Cardiac muscle cell (in vitro differentiated cells and primary cell): ENCODE data around the gene RSPH6A. TPM values are rescaled to one million over a fixed set of nuclear protein-coding genes. Genes with fewer than 3 reads are reported as not detected.

Experiments used
- DNase-seq, 2 donors: peaks; one replicate each; pipeline versions ENCODE4 v3.0.0 to v3.0.0-alpha.2; 2010 to 2017; ENCODE audit warnings: low read depth in 1 of 2, low spot score in 1 of 2
- H3K27ac ChIP-seq: fragments of 200-600 bp; sonication (generic); 2 replicates; pipeline ENCODE4 v1.5.1; 2016
- H3K27me3 ChIP-seq: fragments of 200-600 bp; sonication (generic); 2 replicates; pipeline ENCODE4 v1.6.0; 2016; ENCODE audit warnings: control low read depth
- H3K36me3 ChIP-seq: fragments of 200-600 bp; sonication (generic); 2 replicates; pipeline ENCODE4 v1.5.1; 2016; ENCODE audit warnings: control low read depth
- H3K4me1 ChIP-seq: fragments of 200-600 bp; sonication (generic); 2 replicates; pipeline ENCODE4 v1.8.1; 2017; ENCODE audit warnings: low read depth, mild to moderate bottlenecking, mixed run types
- H3K4me3 ChIP-seq: fragments of 200-600 bp; sonication (generic); 2 replicates; pipeline ENCODE4 v1.5.1; 2016; ENCODE audit warnings: mild to moderate bottlenecking
- H3K9me3 ChIP-seq: fragments of 200-600 bp; sonication (generic); 2 replicates; pipeline ENCODE4 v1.5.1; 2017; ENCODE audit warnings: low read depth, mild to moderate bottlenecking, control low read depth
- polyA plus RNA-seq: library from polyadenylated mRNA; unstranded; fragments of >200 nt; fragmentation: Nextera tagmentation; extraction: Ambion mirVana; gene quantifications from 2 replicates; pipeline ENCODE4 v1.2.1, GENCODE V29; 2016
- total RNA-seq: library from RNA; depleted of rRNA; stranded (reverse); fragments of >200 nt; gene quantifications from 2 replicates; pipeline ENCODE4 v1.2.3, GENCODE V29; 2016
- TF ChIP-seq, protein P1 (sequence below): IDR thresholded peaks from 2 replicates; pipeline ENCODE4 v1.5.1; 2012; ENCODE audit warnings: low read depth, mild to moderate bottlenecking, low read length

RSPH6A gene
- 0.07 and 0.27 TPM in 2 replicates for total RNA-seq
- 0.45 TPM in 1 of 2 replicates, not detected in the other for polyA plus RNA-seq

DNA sequence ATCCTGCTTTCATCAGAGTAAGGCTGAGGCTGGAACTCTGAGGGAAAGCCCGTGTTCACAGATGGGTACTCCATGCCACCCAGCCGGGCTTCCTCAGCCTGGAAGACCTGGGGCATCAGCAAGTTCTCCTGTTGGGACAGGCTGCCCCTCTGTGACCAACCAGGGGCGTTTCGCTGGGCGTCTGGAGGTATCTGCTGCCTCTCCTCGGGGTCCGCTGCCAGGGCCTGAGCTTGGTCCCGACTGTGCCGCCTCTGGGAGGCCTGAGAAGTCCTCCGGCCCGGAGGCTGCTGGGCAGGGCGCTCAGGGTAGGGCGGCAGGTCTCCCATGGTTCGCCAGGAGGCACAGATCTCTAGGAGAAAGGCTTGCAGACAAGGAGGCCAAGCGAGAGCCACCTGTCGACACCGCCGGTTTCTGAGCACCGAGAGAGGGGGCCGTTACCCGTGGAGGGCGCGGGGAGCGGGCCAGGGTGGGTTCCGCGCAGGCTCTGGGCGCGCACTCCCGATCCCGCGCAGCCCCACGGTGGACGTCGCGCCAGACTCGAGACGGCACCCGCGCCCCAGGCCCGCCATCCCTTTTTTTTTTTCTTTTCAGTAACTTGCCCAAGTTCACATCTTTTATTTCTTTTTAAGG is at the start of gene RSPH6A:
TSS of gene RSPH6A (minus strand) at position 458 of the 630 bp plus-strand sequence. CDS start at position 326, 132 bp downstream.
- H3K4me3 ChIP-seq, result peak within 1 kb of the TSS; percentile 54
- peak in 1 of 2 donors; percentile 33 for DNase-seq
- no peaks in the 10 kb centered on the region for H3K36me3 ChIP-seq
- H3K27ac ChIP-seq, result peak within 1 kb of the TSS; percentile 74
- no peaks in the 10 kb centered on the region for H3K9me3 ChIP-seq
- TF ChIP-seq, protein P1, sequence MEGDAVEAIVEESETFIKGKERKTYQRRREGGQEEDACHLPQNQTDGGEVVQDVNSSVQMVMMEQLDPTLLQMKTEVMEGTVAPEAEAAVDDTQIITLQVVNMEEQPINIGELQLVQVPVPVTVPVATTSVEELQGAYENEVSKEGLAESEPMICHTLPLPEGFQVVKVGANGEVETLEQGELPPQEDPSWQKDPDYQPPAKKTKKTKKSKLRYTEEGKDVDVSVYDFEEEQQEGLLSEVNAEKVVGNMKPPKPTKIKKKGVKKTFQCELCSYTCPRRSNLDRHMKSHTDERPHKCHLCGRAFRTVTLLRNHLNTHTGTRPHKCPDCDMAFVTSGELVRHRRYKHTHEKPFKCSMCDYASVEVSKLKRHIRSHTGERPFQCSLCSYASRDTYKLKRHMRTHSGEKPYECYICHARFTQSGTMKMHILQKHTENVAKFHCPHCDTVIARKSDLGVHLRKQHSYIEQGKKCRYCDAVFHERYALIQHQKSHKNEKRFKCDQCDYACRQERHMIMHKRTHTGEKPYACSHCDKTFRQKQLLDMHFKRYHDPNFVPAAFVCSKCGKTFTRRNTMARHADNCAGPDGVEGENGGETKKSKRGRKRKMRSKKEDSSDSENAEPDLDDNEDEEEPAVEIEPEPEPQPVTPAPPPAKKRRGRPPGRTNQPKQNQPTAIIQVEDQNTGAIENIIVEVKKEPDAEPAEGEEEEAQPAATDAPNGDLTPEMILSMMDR, result no peak
- peaks cover 20% of the 10 kb centered on the region for H3K4me1 ChIP-seq
- H3K27me3 ChIP-seq, result no peaks in the 10 kb centered on the region

DNA sequence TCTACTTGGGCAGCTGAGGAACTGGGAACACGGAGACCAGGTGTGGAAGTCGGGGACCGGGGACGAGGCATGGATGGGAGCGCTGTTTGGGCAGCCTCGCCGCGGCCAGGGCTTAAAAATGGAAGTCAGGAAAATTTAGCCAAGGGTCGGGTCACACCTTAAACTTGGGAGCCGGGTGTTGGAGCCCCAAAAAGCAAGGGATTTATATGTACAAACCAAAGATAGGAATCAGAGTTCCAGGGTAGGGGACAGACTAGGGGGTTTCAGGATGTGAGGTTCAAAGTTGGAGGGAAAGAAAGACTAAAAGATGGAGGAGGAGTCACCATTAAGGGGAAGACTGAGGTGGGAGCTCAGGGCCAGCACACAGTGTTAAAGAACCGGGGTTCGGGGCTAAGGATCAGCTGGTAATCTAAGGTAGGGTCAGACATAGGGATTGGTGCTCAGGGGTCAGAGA is 49.5 kb upstream of the RSPH6A start:
- TF ChIP-seq, protein P1, result no peak
- Histone ChIP-seq H3K27me3 (no peaks in the 10 kb centered on the region), H3K36me3 (no peaks in the 10 kb centered on the region), H3K27ac (no peak overlapping the region), H3K9me3 (no peaks in the 10 kb centered on the region), H3K4me3 (peak overlapping the region; percentile 31), H3K4me1 (no peaks in the 10 kb centered on the region)
- no peak for DNase-seq

DNA sequence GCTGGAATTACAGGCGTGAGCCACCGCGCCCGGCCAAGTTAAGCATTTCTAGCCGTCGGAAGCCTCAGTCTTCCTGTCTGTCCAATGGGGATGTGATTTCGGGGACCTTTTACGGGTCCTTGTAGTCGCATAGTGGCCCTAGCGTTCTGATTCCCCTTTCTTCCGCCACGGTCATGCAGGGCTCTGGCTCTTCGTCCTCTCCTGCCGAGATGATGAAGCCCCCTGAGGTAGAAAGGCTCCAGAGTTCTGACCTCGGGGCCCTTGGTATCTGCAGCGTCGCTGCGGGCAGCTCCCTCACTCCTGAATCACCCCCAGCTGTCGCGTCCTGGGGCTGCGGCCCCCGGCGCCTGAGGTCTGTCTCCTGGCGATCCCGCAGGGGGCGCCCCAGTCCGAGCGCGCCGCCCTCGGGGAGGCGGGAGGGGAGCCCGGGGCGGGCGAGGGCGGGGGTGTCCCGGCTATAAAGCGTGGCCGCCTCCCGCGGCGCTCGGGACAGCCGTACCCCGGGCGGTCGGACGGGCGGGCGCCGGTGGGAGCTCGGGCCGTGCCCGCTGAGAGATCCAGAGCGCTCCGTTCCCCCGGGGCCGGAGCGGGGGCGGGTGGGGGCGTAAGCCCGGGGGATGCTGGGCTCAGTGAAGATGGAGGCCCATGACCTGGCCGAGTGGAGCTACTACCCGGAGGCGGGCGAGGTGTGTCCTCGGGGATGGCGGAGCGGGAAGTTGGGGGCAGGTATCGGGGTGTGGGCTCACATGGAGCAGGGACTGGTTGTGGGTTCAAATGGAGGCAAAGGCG is 48.9 kb upstream of the RSPH6A start, which contains the start of gene FOXA3:
TSS of gene FOXA3 (plus strand) at position 487 of the 789 bp plus-strand sequence. CDS start at position 618, 131 bp downstream.
- Histone ChIP-seq H3K9me3 (no peaks in the 10 kb centered on the region), H3K27ac (no peak within 1 kb of the TSS), H3K4me3 (peak within 1 kb of the TSS; percentile 31), H3K36me3 (no peaks in the 10 kb centered on the region), H3K27me3 (no peaks in the 10 kb centered on the region), H3K4me1 (no peaks in the 10 kb centered on the region)
- peak; percentile 32 to 62 for DNase-seq
- TF ChIP-seq, protein P1, result peak; percentile 49

DNA sequence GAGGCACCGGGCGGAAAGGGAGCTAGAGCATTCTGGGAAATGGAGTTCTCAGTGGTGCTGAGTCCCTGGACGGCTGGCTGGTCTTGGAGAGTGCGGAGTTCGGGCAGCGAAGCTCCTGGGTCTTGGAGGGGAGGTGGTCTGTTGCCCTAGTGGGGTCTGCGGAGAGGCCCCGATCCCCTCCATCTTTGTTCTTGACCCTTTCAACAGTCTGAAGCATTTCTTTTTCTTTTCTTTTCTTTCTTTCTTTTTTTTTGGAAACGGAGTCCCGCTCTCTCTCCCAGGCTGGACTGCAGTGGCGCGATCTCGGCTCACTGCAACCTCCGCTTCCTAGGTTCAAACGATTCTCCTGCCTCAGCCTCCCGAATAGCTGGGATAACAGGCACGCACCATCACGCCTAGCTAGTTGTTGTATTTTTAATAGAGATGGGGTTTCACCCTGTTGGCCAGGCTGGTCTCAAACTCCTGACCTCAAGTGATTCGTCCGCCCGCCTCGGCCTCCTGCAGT is 48.3 kb upstream of the RSPH6A start:
- Histone ChIP-seq H3K27ac (no peak overlapping the region), H3K27me3 (no peaks in the 10 kb centered on the region), H3K4me3 (peak overlapping the region; percentile 31), H3K9me3 (no peaks in the 10 kb centered on the region), H3K4me1 (no peaks in the 10 kb centered on the region), H3K36me3 (no peaks in the 10 kb centered on the region)
- TF ChIP-seq, protein P1, result no peak
- DNase-seq, result no peak

DNA sequence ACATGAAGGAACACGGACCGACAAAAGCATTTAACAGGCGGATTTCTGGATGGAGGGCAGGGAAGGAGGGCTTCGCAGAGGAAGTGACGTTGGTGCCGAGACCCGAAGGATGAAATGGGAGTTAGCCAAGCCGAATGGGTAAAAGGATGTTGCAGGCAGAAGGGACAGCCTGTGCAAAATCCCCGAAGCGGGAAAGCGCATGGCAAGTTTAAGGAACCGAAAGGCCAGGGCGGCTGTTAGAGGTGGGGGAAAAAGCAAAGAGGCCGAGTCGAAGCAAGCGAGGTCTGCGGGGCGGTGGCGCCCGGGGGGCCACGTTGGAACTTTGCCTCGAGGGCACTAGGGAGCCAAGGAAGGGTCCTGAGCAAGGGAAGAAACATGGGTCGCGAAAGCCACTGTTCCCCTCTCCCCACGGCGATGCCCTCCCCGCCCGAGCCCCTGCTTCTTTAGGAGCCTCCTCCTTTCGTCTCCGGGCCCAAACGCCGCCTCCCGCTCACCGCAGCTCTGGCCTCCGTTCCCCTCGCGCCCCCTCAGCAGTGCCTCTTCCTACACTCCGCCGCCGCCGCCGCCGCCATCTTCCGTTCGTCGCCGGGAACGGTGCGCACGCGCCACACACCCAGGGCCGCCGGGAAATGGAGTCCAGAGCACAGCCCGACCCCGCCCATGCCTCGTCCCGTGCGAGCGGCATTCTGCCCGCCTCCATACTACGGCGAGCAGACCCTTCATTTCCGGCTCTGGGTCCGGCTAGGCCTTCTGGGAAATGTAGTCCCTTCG is 47.6 kb upstream of the RSPH6A start, which contains the start of gene SYMPK:
TSS of gene SYMPK (minus strand) at position 584 of the 771 bp plus-strand sequence. CDS start 8,652 bp downstream, outside the sequence.
- peak within 1 kb of the TSS; percentile 80 for H3K4me3 ChIP-seq
- no peaks in the 10 kb centered on the region for H3K36me3 ChIP-seq
- peak; percentile 99 for DNase-seq
- no peaks in the 10 kb centered on the region for H3K27me3 ChIP-seq
- TF ChIP-seq, protein P1, result no peak
- peak within 1 kb of the TSS; percentile 82 for H3K27ac ChIP-seq
- no peaks in the 10 kb centered on the region for H3K9me3 ChIP-seq
- H3K4me1 ChIP-seq, result no peaks in the 10 kb centered on the region
